IMR-90 (cell line): Measurements from ENCODE around the gene CLDN10. TPM values are rescaled to one million over a fixed set of nuclear protein-coding genes. Genes with fewer than 3 reads are reported as not detected.

Source experiments
- ATAC-seq: fragments of 200-7000 bp; cut with Tn5 transposase; 2 replicates; pipeline ENCODE4 v1.9.1; 2020; ENCODE audit warnings: low read depth, mild to moderate bottlenecking, moderate library complexity
- BruUV-seq: library from RNA; stranded (reverse); fragments of 400-500 nt; replicated peaks from 2 replicates; lab custom pipeline; 2021; lab: Mats Ljungman, UMichigan
- CTCF ChIA-PET: fragments of 300-600 bp; formaldehyde crosslinking; extraction: SDS; loops from one replicate; lab custom pipeline; 2021; ENCODE audit warnings: antibody characterized with exemption; lab: Yijun Ruan, JAX
- POLR2A ChIA-PET: fragments of 300-600 bp; sonication (Branson Sonifier 250); formaldehyde crosslinking; loops from one replicate; lab custom pipeline; 2022; ENCODE audit warnings: antibody characterized with exemption; ENCODE audit not compliant: unreplicated experiment; lab: Charles Lee
- DNase-seq: peaks from one replicate; pipeline ENCODE4 v3.0.0; 2013
- H2AFZ ChIP-seq: replicated peaks from 2 replicates; pipeline ENCODE3; 2013; ENCODE audit warnings: low read length, mild to moderate bottlenecking; ENCODE audit not compliant: poor library complexity
- H2AK5ac ChIP-seq: 2 replicates; pipeline ENCODE4 v1.6.1; 2013; ENCODE audit warnings: low read depth, low read length, inconsistent platforms
- H2AK9ac ChIP-seq: replicated peaks from 2 replicates; pipeline ENCODE3; 2013; ENCODE audit warnings: mild to moderate bottlenecking, low read depth, low read length, moderate library complexity; ENCODE audit not compliant: poor library complexity
- H2BK120ac ChIP-seq: 2 replicates; pipeline ENCODE4 v1.6.1; 2013; ENCODE audit warnings: low read depth, low read length, inconsistent platforms
- H2BK15ac ChIP-seq: 3 replicates; pipeline ENCODE4 v1.6.1; 2013; ENCODE audit warnings: low read depth, low read length, inconsistent platforms
- H2BK20ac ChIP-seq: 2 replicates; pipeline ENCODE4 v1.6.1; 2013; ENCODE audit warnings: low read depth, mild to moderate bottlenecking, inconsistent platforms, low read length, moderate library complexity
- H2BK5ac ChIP-seq: 2 replicates; pipeline ENCODE4 v1.6.1; 2013; ENCODE audit warnings: mild to moderate bottlenecking, low read depth, low read length, inconsistent platforms; ENCODE audit not compliant: poor library complexity, severe bottlenecking
- H3K14ac ChIP-seq: replicated peaks from 2 replicates; pipeline ENCODE4 v1.6.1; 2013; ENCODE audit warnings: low read depth, low read length, inconsistent platforms
- H3K18ac ChIP-seq: 2 replicates; pipeline ENCODE4 v1.6.1; 2013; ENCODE audit warnings: low read depth, low read length, control low read depth
- H3K23ac ChIP-seq: 2 replicates; pipeline ENCODE4 v1.6.1; 2013; ENCODE audit warnings: low read depth, low read length, inconsistent platforms
- H3K27ac ChIP-seq: 2 replicates; pipeline ENCODE4 v1.5.1; 2013; ENCODE audit warnings: mild to moderate bottlenecking, control low read depth, low read length; ENCODE audit not compliant: insufficient read depth
- H3K27me3 ChIP-seq: 2 replicates; pipeline ENCODE4 v1.6.1; 2013; ENCODE audit warnings: low read length; ENCODE audit not compliant: control insufficient read depth, insufficient read depth
- H3K36me3 ChIP-seq: 2 replicates; pipeline ENCODE4 v1.6.1; 2013; ENCODE audit warnings: low read length, mixed read lengths; ENCODE audit not compliant: control insufficient read depth, insufficient read depth
- H3K4ac ChIP-seq: 2 replicates; pipeline ENCODE4 v1.6.1; 2013; ENCODE audit warnings: low read depth, low read length, inconsistent platforms
- H3K4me1 ChIP-seq: 2 replicates; pipeline ENCODE4 v1.6.1; 2013; ENCODE audit warnings: low read length, mixed read lengths; ENCODE audit not compliant: control insufficient read depth, insufficient read depth
- H3K4me2 ChIP-seq: 2 replicates; pipeline ENCODE4 v1.6.1; 2013; ENCODE audit warnings: low read depth, mild to moderate bottlenecking, control low read depth, low read length, moderate library complexity
- H3K4me3 ChIP-seq: 2 replicates; pipeline ENCODE4 v1.5.1; 2013; ENCODE audit warnings: low read depth, mild to moderate bottlenecking, control low read depth, low read length, moderate library complexity; ENCODE audit not compliant: insufficient read depth
- H3K56ac ChIP-seq: 2 replicates; pipeline ENCODE4 v1.6.1; 2013; ENCODE audit warnings: low read length, inconsistent platforms; ENCODE audit not compliant: insufficient read depth; ENCODE audit errors: extremely low read depth
- H3K79me1 ChIP-seq, 2 experiments: 2 replicates each; pipeline ENCODE4 v1.6.1; 2013; ENCODE audit warnings: low read length in 2 of 2, inconsistent platforms in 1 of 2, low read depth in 1 of 2
- H3K9ac ChIP-seq: 2 replicates; pipeline ENCODE4 v1.6.1; 2013; ENCODE audit warnings: low read depth, low read length, control low read depth
- H3K9me1 ChIP-seq: 2 replicates; pipeline ENCODE4 v1.6.1; 2013; ENCODE audit warnings: low read length, inconsistent platforms; ENCODE audit not compliant: insufficient read depth
- H3K9me3 ChIP-seq: 2 replicates; pipeline ENCODE4 v1.6.1; 2013; ENCODE audit warnings: low read length; ENCODE audit not compliant: control insufficient read depth, insufficient read depth
- H4K20me1 ChIP-seq: 2 replicates; pipeline ENCODE4 v1.6.1; 2013; ENCODE audit warnings: low read length, inconsistent platforms; ENCODE audit not compliant: insufficient read depth
- H4K5ac ChIP-seq: 2 replicates; pipeline ENCODE4 v1.6.1; 2013; ENCODE audit warnings: mild to moderate bottlenecking, low read depth, low read length, control low read depth
- H4K8ac ChIP-seq, 2 experiments: 2 replicates each; pipeline ENCODE4 v1.6.1; 2013; ENCODE audit warnings: low read depth in 2 of 2, low read length in 2 of 2, control low read depth in 1 of 2, inconsistent platforms in 1 of 2
- H4K91ac ChIP-seq: 2 replicates; pipeline ENCODE4 v1.6.1; 2013; ENCODE audit warnings: low read depth, low read length, inconsistent platforms; ENCODE audit not compliant: insufficient read depth
- CEBPB ChIP-seq: IDR thresholded peaks from 2 replicates; pipeline ENCODE4 v1.6.1; 2012; ENCODE audit warnings: low read depth, low read length, improper control_type of control experiment
- CHD1 ChIP-seq: IDR thresholded peaks from 2 replicates; pipeline ENCODE4 v1.6.1; 2012; ENCODE audit warnings: low read depth, low read length, improper control_type of control experiment
- FOS ChIP-seq: fragments of 150-350 bp; IDR thresholded peaks from 2 replicates; pipeline ENCODE4 v1.6.1; 2016; ENCODE audit warnings: low read depth, low read length
- MAFK ChIP-seq: IDR thresholded peaks from 2 replicates; pipeline ENCODE4 v1.6.1; 2012; ENCODE audit warnings: low read depth, low read length, improper control_type of control experiment
- MXI1 ChIP-seq: IDR thresholded peaks from 2 replicates; pipeline ENCODE4 v1.6.1; 2012; ENCODE audit warnings: low read depth, mild to moderate bottlenecking, low read length, moderate library complexity, borderline replicate concordance
- NFE2L2 ChIP-seq: fragments of 150-350 bp; IDR thresholded peaks from 2 replicates; pipeline ENCODE4 v1.6.1; 2016; ENCODE audit warnings: low read depth, mild to moderate bottlenecking, low read length
- POLR2A ChIP-seq: IDR thresholded peaks from 2 replicates; pipeline ENCODE4 v1.6.1; 2012; ENCODE audit warnings: mild to moderate bottlenecking, low read depth, low read length
- RAD21 ChIP-seq: IDR thresholded peaks from 2 replicates; pipeline ENCODE4 v1.6.1; 2012; ENCODE audit warnings: low read length, improper control_type of control experiment
- RCOR1 ChIP-seq: IDR thresholded peaks from 2 replicates; pipeline ENCODE4 v1.6.1; 2012; ENCODE audit warnings: mild to moderate bottlenecking, low read length, improper control_type of control experiment; ENCODE audit not compliant: insufficient replicate concordance
- RFX5 ChIP-seq: IDR thresholded peaks from 2 replicates; pipeline ENCODE4 v1.8.0; 2012; ENCODE audit warnings: low read depth, mild to moderate bottlenecking, low read length, moderate library complexity
- WGBS, 2 experiments: methylation state at CpG; one replicate each; pipeline versions ENCODE4 v1.1.5 to v1.1.7; 2013; ENCODE audit warnings: missing lambda C conversion rate in 2 of 2; ENCODE audit not compliant: insufficient read length in 1 of 2; ENCODE audit errors: extremely low coverage in 2 of 2; 5-methylcytosine and 5-hydroxymethylcytosine counted together
- dilution Hi-C: fragments of 300-500 bp; cut with HindIII; formaldehyde crosslinking; loops from one replicate; pipeline ENCODE4 v1.14.3; 2018; ENCODE audit warnings: low sequenced_read_pairs; ENCODE audit not compliant: unreplicated experiment
- in situ Hi-C: fragments of 300-500 bp; cut with MboI; formaldehyde crosslinking; loops from 3 replicates; pipeline ENCODE4 v1.14.3; 2019; ENCODE audit warnings: low sequenced_read_pairs, inconsistent platforms, mixed read lengths
- intact Hi-C: fragments of 100-400 bp; cut with micrococcal nuclease; formaldehyde crosslinking; loops from 2 replicates; pipeline ENCODE4 v1.10.0; 2022
- polyA plus RNA-seq, 3 experiments: library from polyadenylated mRNA; depleted of rRNA; stranded (reverse); fragments of >200 nt; gene quantifications; 2 replicates each; pipeline ENCODE4 v1.2.3, GENCODE V29; 2012; ENCODE audit warnings: low replicate concordance in 1 of 3
- total RNA-seq: library from RNA; depleted of rRNA; stranded (reverse); fragments of >200 nt; gene quantifications from 2 replicates; pipeline ENCODE4 v1.2.3, GENCODE V29; 2012
- TF ChIP-seq, protein P1 (sequence below): fragments of 150-350 bp; IDR thresholded peaks from 2 replicates; pipeline ENCODE4 v1.6.1; 2016; ENCODE audit warnings: low read depth, mild to moderate bottlenecking, low read length, moderate library complexity, borderline replicate concordance
- TF ChIP-seq, protein P2 (sequence below): fragments of 150-350 bp; IDR thresholded peaks from 2 replicates; pipeline ENCODE4 v1.6.1; 2017; ENCODE audit warnings: mild to moderate bottlenecking, antibody characterized with exemption, low read length, low read depth
- TF ChIP-seq, protein P3 (sequence below): conservative IDR thresholded peaks from 2 replicates; pipeline ENCODE4 v1.5.1; 2012; ENCODE audit warnings: mild to moderate bottlenecking, low read depth, low read length, improper control_type of control experiment

The CLDN10 gene
- total and polyA plus RNA-seq, 2 of the 4 experiments (the other 2 are of a cell fraction), result not detected

DNA sequence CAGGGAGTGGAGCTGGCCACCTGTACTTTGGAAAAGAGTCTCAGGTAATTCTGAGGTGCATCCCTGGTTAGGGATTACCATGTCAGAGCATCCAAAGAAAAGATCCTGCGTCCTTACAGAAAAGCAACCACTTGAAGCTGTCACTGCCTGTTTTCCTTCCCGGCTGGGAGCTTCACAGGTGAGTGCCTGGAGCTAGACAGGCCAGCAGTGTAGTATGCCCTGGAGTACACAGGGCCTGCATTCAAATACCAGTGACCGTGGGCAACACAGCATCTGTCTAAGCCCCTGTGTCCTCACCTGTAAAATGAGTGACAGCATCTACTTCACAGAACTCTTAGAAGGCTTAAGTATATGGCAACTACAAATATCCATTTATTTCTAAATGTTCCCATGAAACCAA is 63.0 kb downstream of the CLDN10 start:
- Histone ChIP-seq H2AK5ac (no peak overlapping the region), H4K20me1 (no peaks in the 10 kb centered on the region), H2AK9ac (no peak overlapping the region), H3K14ac (no peak overlapping the region), H3K27ac (no peak overlapping the region), H2BK5ac (no peak overlapping the region), H2BK120ac (no peak overlapping the region), H2BK15ac (no peak overlapping the region), H4K91ac (no peak overlapping the region), H2AFZ (no peak overlapping the region), H3K27me3 (no peaks in the 10 kb centered on the region), H3K18ac (no peak overlapping the region), H4K5ac (no peak overlapping the region), H3K23ac (no peak overlapping the region), H3K4ac (no peak overlapping the region), H3K4me3 (no peak overlapping the region), H3K9me1 (peaks cover 4% of the 10 kb centered on the region), H3K79me1 (no peaks in the 10 kb centered on the region), H3K4me2 (no peak overlapping the region), H3K36me3 (peaks cover 45% of the 10 kb centered on the region), H3K4me1 (no peaks in the 10 kb centered on the region), H3K56ac (no peak overlapping the region), H4K8ac (no peak overlapping the region), H3K9me3 (no peaks in the 10 kb centered on the region; the same call in 1 of the 2 replicates), H2BK20ac (no peak overlapping the region), H3K9ac (no peak overlapping the region)
- in situ Hi-C loops, result loop anchor here (10.0 kb wide), 1 partner anchor 219 kb away; no protein-coding TSS in a partner anchor
- ChIA-PET CTCF (no interaction called here), POLR2A (no interaction called here)
- intact Hi-C loops, result no loop called here
- BruUV-seq, result no TSS peak
- ATAC-seq, result no peak
- dilution Hi-C loops, result no loop called here
- DNase-seq, result no peak
- 83% methylated on average over 1 of the region's 3 CpGs; no CpG with 5 or more reads in 1 of the 2 experiments for WGBS, 2 experiments
- TF ChIP-seq, protein P1, sequence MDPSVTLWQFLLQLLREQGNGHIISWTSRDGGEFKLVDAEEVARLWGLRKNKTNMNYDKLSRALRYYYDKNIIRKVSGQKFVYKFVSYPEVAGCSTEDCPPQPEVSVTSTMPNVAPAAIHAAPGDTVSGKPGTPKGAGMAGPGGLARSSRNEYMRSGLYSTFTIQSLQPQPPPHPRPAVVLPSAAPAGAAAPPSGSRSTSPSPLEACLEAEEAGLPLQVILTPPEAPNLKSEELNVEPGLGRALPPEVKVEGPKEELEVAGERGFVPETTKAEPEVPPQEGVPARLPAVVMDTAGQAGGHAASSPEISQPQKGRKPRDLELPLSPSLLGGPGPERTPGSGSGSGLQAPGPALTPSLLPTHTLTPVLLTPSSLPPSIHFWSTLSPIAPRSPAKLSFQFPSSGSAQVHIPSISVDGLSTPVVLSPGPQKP, result no peak
- no peak for TF ChIP-seq MXI1
- no peak for TF ChIP-seq FOS
- no peak for TF ChIP-seq RFX5
- TF ChIP-seq RAD21, result no peak
- TF ChIP-seq, protein P2, sequence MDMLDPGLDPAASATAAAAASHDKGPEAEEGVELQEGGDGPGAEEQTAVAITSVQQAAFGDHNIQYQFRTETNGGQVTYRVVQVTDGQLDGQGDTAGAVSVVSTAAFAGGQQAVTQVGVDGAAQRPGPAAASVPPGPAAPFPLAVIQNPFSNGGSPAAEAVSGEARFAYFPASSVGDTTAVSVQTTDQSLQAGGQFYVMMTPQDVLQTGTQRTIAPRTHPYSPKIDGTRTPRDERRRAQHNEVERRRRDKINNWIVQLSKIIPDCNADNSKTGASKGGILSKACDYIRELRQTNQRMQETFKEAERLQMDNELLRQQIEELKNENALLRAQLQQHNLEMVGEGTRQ, result no peak
- no peak for TF ChIP-seq POLR2A
- no peak for TF ChIP-seq CEBPB
- TF ChIP-seq RCOR1, result no peak
- TF ChIP-seq CHD1, result no peak
- no peak for TF ChIP-seq MAFK
- no peak for TF ChIP-seq NFE2L2
- TF ChIP-seq, protein P3, sequence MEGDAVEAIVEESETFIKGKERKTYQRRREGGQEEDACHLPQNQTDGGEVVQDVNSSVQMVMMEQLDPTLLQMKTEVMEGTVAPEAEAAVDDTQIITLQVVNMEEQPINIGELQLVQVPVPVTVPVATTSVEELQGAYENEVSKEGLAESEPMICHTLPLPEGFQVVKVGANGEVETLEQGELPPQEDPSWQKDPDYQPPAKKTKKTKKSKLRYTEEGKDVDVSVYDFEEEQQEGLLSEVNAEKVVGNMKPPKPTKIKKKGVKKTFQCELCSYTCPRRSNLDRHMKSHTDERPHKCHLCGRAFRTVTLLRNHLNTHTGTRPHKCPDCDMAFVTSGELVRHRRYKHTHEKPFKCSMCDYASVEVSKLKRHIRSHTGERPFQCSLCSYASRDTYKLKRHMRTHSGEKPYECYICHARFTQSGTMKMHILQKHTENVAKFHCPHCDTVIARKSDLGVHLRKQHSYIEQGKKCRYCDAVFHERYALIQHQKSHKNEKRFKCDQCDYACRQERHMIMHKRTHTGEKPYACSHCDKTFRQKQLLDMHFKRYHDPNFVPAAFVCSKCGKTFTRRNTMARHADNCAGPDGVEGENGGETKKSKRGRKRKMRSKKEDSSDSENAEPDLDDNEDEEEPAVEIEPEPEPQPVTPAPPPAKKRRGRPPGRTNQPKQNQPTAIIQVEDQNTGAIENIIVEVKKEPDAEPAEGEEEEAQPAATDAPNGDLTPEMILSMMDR, result no peak
